GM12878 (cell line): Measurements from ENCODE around the gene UBXN11. TPM values are rescaled to one million over a fixed set of nuclear protein-coding genes. Genes with fewer than 3 reads are reported as not detected.

Experiments used
- ATF7 ChIP-seq: fragments of 450-650 bp; IDR thresholded peaks from 2 replicates; pipeline ENCODE4 v1.6.1; 2016; ENCODE audit warnings: low read depth, mild to moderate bottlenecking
- BCLAF1 ChIP-seq: fragments of 450-650 bp; IDR thresholded peaks from 2 replicates; pipeline ENCODE4 v1.6.1; 2017; ENCODE audit warnings: antibody characterized with exemption, mild to moderate bottlenecking, moderate library complexity
- BHLHE40 ChIP-seq, 2 experiments: fragments of 450-650 bp in 1 of 2; IDR thresholded peaks; 2 replicates each; pipeline ENCODE4 v1.6.1; 2011 to 2017; ENCODE audit warnings: low read depth in 2 of 2, borderline replicate concordance in 1 of 2, improper control_type of control experiment in 1 of 2, low read length in 1 of 2, mild to moderate bottlenecking in 1 of 2
- FOXM1 ChIP-seq: IDR thresholded peaks from 2 replicates; pipeline ENCODE4 v1.6.1; 2012; ENCODE audit warnings: low read depth, mild to moderate bottlenecking, inconsistent platforms, low read length, moderate library complexity
- JUNB ChIP-seq: IDR thresholded peaks from 2 replicates; pipeline ENCODE4 v1.6.1; 2016; ENCODE audit warnings: antibody characterized with exemption, mild to moderate bottlenecking
- JUND ChIP-seq: IDR thresholded peaks from 2 replicates; pipeline ENCODE4 v1.6.1; 2012; ENCODE audit warnings: low read depth, mild to moderate bottlenecking, low read length, improper control_type of control experiment, moderate library complexity
- NFYB ChIP-seq: IDR thresholded peaks from 2 replicates; pipeline ENCODE4 v1.6.1; 2011; ENCODE audit warnings: low read depth, mild to moderate bottlenecking, low read length, improper control_type of control experiment, moderate library complexity; ENCODE audit not compliant: insufficient read depth
- PBX3 ChIP-seq: IDR thresholded peaks from 2 replicates; pipeline ENCODE4 v1.6.1; 2011; ENCODE audit warnings: mild to moderate bottlenecking, low read depth, low read length, moderate library complexity; ENCODE audit not compliant: insufficient replicate concordance
- PML ChIP-seq: IDR thresholded peaks from 2 replicates; pipeline ENCODE4 v1.6.1; 2012; ENCODE audit warnings: low read length, inconsistent platforms
- POLR2A ChIP-seq: IDR thresholded peaks from 2 replicates; pipeline ENCODE4 v1.6.1; 2011; ENCODE audit warnings: low read depth, mild to moderate bottlenecking, low read length
- RCOR1 ChIP-seq: conservative IDR thresholded peaks from 2 replicates; pipeline ENCODE4 v1.6.1; 2012; ENCODE audit warnings: low read depth, low read length, improper control_type of control experiment
- RELA ChIP-seq: fragments of 450-650 bp; IDR thresholded peaks from 2 replicates; pipeline ENCODE4 v1.8.0; 2014; ENCODE audit warnings: borderline replicate concordance; ENCODE audit not compliant: partially characterized antibody
- RELB ChIP-seq: fragments of 450-650 bp; IDR thresholded peaks from 2 replicates; pipeline ENCODE4 v1.6.1; 2017; ENCODE audit warnings: low read depth, mild to moderate bottlenecking, moderate library complexity
- SMAD1 ChIP-seq: fragments of 450-650 bp; IDR thresholded peaks from 2 replicates; pipeline ENCODE4 v1.6.1; 2018; ENCODE audit warnings: mild to moderate bottlenecking, low read depth; ENCODE audit not compliant: partially characterized antibody
- SRF ChIP-seq, 2 experiments: IDR thresholded peaks; 2 replicates each; pipeline ENCODE4 v1.6.1; 2011; ENCODE audit warnings: low read depth in 2 of 2, low read length in 2 of 2, mild to moderate bottlenecking in 1 of 2, moderate library complexity in 1 of 2
- STAT3 ChIP-seq: IDR thresholded peaks from 2 replicates; pipeline ENCODE4 v1.6.1; 2011; ENCODE audit warnings: low read depth, low read length, improper control_type of control experiment
- ZNF687 ChIP-seq: fragments of 450-650 bp; IDR thresholded peaks from 2 replicates; pipeline ENCODE4 v1.6.1; 2017; ENCODE audit warnings: mild to moderate bottlenecking, moderate library complexity
- polyA plus RNA-seq, 11 experiments: library from polyadenylated mRNA; depleted of rRNA in 4 of 11; unstranded in 6 of 11; stranded (reverse) in 5 of 11; fragments of >200 nt; fragmentation: Nextera tagmentation in 4 of 11; fragmentation: Illumina TruSeq in 1 of 11; extraction: Ambion mirVana in 4 of 11; extraction: Trizol in 1 of 11; gene quantifications; 1 replicate in 1 of 11; 2 replicates in 10 of 11; pipeline versions ENCODE4 v1.2.1 to v1.2.3, GENCODE V29; 2011 to 2016; ENCODE audit warnings: inconsistent platforms in 2 of 11, missing spikeins in 2 of 11, low read depth in 1 of 11
- total RNA-seq, 4 experiments: library from RNA; depleted of rRNA in 3 of 4; stranded (reverse); fragments of >200 nt in 3 of 4; fragmentation: Illumina TruSeq in 1 of 4; extraction: Trizol in 1 of 4; gene quantifications; 2 replicates each; pipeline versions ENCODE4 v1.2.1 to v1.2.3, GENCODE V29; 2013 to 2021

The UBXN11 gene
- total and polyA plus RNA-seq, 10 of the 15 experiments (the other 5 are each of a cell fraction or from before 2014, with no cell fraction given): 0.32 to 34.4 (median 9.6) TPM

GRCh38 chr1:26336477-26337205 lies 30.2 kb upstream of the UBXN11 start (continued):
- no peak for TF ChIP-seq BCLAF1
- no peak for TF ChIP-seq JUNB
- TF ChIP-seq POLR2A: no peak
- peak in 1 of 2 experiments; percentile 55; a peak in 1 of 4 replicates for TF ChIP-seq BHLHE40 (IDR thresholded peaks at IDR 0.05; ENCODE audit: borderline replicate concordance in 1 of 2, low read depth in 2 of 2, low read length in 1 of 2)
- TF ChIP-seq ATF7: no peak
- TF ChIP-seq RCOR1: no peak
- TF ChIP-seq RELA: no peak
- TF ChIP-seq SRF (IDR thresholded peaks at IDR 0.05; ENCODE audit: low read depth in 2 of 2, low read length in 2 of 2): no peak
- TF ChIP-seq STAT3: no peak
- no peak for TF ChIP-seq JUND
- 0 out of 2 replicates have a peak, but pooled peaks have one; percentile 40 for TF ChIP-seq ZNF687
- no peak for TF ChIP-seq SMAD1
- no peak for TF ChIP-seq PBX3
- TF ChIP-seq FOXM1: no peak
- no peak for TF ChIP-seq PML
- TF ChIP-seq RELB: no peak
- no peak for TF ChIP-seq NFYB
